GM19099 (cell line): ENCODE measurements around the gene TMX4.

Experiments
- POLR2A ChIP-seq: IDR thresholded peaks from 3 replicates; pipeline ENCODE4 v1.6.1; 2011; ENCODE audit warnings: low read depth; ENCODE audit not compliant: insufficient read length; ENCODE audit errors: extremely low read depth

The TMX4 gene

GRCh38 chr20:7950387-7950786, 69.2 kb downstream of the TMX4 start:
- no peak for TF ChIP-seq POLR2A

- no peak for TF ChIP-seq POLR2A
These were observed 75.7 kb downstream of the TMX4 start for GRCh38 chr20:7943891-7944290.

- no peak for TF ChIP-seq POLR2A
These were observed 79.2 kb downstream of the TMX4 start, which contains the start of gene HAO1 for GRCh38 chr20:7940341-7940740. Gene HAO1 (minus strand): TSS chr20:7940458. CDS start chr20:7940422, 36 bp downstream.

- TF ChIP-seq POLR2A = no peak
These were observed 79.9 kb downstream of the TMX4 start for GRCh38 chr20:7939663-7940062.

- TF ChIP-seq POLR2A = no peak
These were observed 81.5 kb downstream of the TMX4 start for GRCh38 chr20:7938058-7938457.

GRCh38 chr20:7937328-7937727, 82.2 kb downstream of the TMX4 start:
- no peak for TF ChIP-seq POLR2A

- TF ChIP-seq POLR2A = no peak
These were observed 84.5 kb downstream of the TMX4 start for GRCh38 chr20:7935027-7935551.

GRCh38 chr20:7933346-7933745, 86.2 kb downstream of the TMX4 start:
- no peak for TF ChIP-seq POLR2A

- TF ChIP-seq POLR2A = no peak
These were observed 89.2 kb downstream of the TMX4 start for GRCh38 chr20:7930343-7930742.
